LNCaP clone FGC (cell line): Measurements from ENCODE around the gene GMCL1.
"Not testable (repeated sequence)": the region's sequence is repeated elsewhere in the genome, so short reads cannot be mapped to it uniquely, and the experiment has no call there.

Source experiments
- DNase-seq: peaks from one replicate; pipeline ENCODE4 v3.0.0-alpha.2; 2011; ENCODE audit warnings: low read depth
- H3K4me3 ChIP-seq: 2 replicates; pipeline ENCODE4 v1.5.1; 2011; ENCODE audit warnings: mild to moderate bottlenecking, low read depth, low read length, control low read depth
- CTCF ChIP-seq: IDR thresholded peaks from 2 replicates; pipeline ENCODE4 v1.5.1; 2012; ENCODE audit warnings: mild to moderate bottlenecking; ENCODE audit not compliant: control insufficient read depth, insufficient read depth; ENCODE audit errors: extremely low read depth

GMCL1 gene

GRCh38 chr2:69817729-69818501 is 11.5 kb upstream of the GMCL1 start:
- no peak overlapping the region for H3K4me3 ChIP-seq
- no peak for TF ChIP-seq CTCF
- DNase-seq, result no peak

- no peak for DNase-seq
- no peak for TF ChIP-seq CTCF
- H3K4me3 ChIP-seq, result no peak overlapping the region
Observed at GRCh38 chr2:69827796-69828540, 1.5 kb upstream of the GMCL1 start.

- TF ChIP-seq CTCF, result no peak
- DNase-seq, result no peak
- H3K4me3 ChIP-seq, result peak overlapping the region; percentile 77
Observed at GRCh38 chr2:69828938-69829255, 563 bp upstream of the GMCL1 start.

- no peak for DNase-seq
- peak overlapping the region; percentile 77 for H3K4me3 ChIP-seq
- no peak for TF ChIP-seq CTCF
Observed at GRCh38 chr2:69830045-69830905, 815 bp downstream of the GMCL1 start.

GRCh38 chr2:69830906-69831241 is 1.4 kb downstream of the GMCL1 start:
- not testable (repeated sequence) for DNase-seq
- peak overlapping the region; percentile 77 for H3K4me3 ChIP-seq

- no peak for TF ChIP-seq CTCF
- DNase-seq, result no peak
Observed at GRCh38 chr2:69831354-69831905, 2.0 kb downstream of the GMCL1 start.

GRCh38 chr2:69833752-69834151 is 4.3 kb downstream of the GMCL1 start:
- TF ChIP-seq CTCF, result no peak
- H3K4me3 ChIP-seq, result no peak overlapping the region
- DNase-seq, result no peak

More at GRCh38 chr2:69831354-69831905, 2.0 kb downstream of the GMCL1 start:
- no peak overlapping the region for H3K4me3 ChIP-seq
